ENCODE data around the gene PREX1.
"Not testable (repeated sequence)": the region's sequence is repeated elsewhere in the genome, so short reads cannot be mapped to it uniquely, and the experiment has no call there.

Gene PREX1

GRCh38 chr20:48776306-48776705, 51.5 kb downstream of the PREX1 start:
- Histone ChIP-seq H3K27me3 (ENCODE audit: insufficient read depth, low read length) (no peaks in the 10 kb centered on the region), H3K36me3 (ENCODE audit: insufficient read depth, low read depth, low read length) (no peaks in the 10 kb centered on the region), H3K4me3 (ENCODE audit: low read length) (no peak overlapping the region), H3K9ac (ENCODE audit: low read depth, low read length) (no peak overlapping the region), H3K4me1 (ENCODE audit: insufficient read depth, low read length) (no peaks in the 10 kb centered on the region), H3K27ac (ENCODE audit: low read length) (no peak overlapping the region), H3K9me3 (ENCODE audit: insufficient read depth, low read depth, low read length) (peaks cover 21% of the 10 kb centered on the region)

GRCh38 chr20:48775545-48775944, 52.3 kb downstream of the PREX1 start:
- not testable (repeated sequence) for H3K36me3 ChIP-seq (ENCODE audit: insufficient read depth, low read depth, low read length); H3K4me3 ChIP-seq (ENCODE audit: low read length); H3K9ac ChIP-seq (ENCODE audit: low read depth, low read length); H3K27ac ChIP-seq (ENCODE audit: low read length); H3K4me1 ChIP-seq (ENCODE audit: insufficient read depth, low read length); H3K27me3 ChIP-seq (ENCODE audit: insufficient read depth, low read length)
- H3K9me3 ChIP-seq (ENCODE audit: insufficient read depth, low read depth, low read length) = peaks cover 21% of the 10 kb centered on the region

- H3K36me3 ChIP-seq (ENCODE audit: insufficient read depth, low read depth, low read length) = no peaks in the 10 kb centered on the region
- no peaks in the 10 kb centered on the region for H3K27me3 ChIP-seq (ENCODE audit: insufficient read depth, low read length)
- no peak overlapping the region for H3K27ac ChIP-seq (ENCODE audit: low read length)
- H3K9ac ChIP-seq (ENCODE audit: low read depth, low read length) = no peak overlapping the region
- H3K9me3 ChIP-seq (ENCODE audit: insufficient read depth, low read depth, low read length) = peaks cover 21% of the 10 kb centered on the region
- no peaks in the 10 kb centered on the region; the same call in none of the 2 replicates for H3K4me1 ChIP-seq (ENCODE audit: insufficient read depth, low read length)
- H3K4me3 ChIP-seq (ENCODE audit: low read length) = no peak overlapping the region
Observed at GRCh38 chr20:48774696-48775095, 53.1 kb downstream of the PREX1 start.

GRCh38 chr20:48773837-48774418, 53.9 kb downstream of the PREX1 start:
- Histone ChIP-seq H3K27ac (ENCODE audit: low read length) (no peak overlapping the region), H3K9me3 (ENCODE audit: insufficient read depth, low read depth, low read length) (peaks cover 13% of the 10 kb centered on the region), H3K36me3 (ENCODE audit: insufficient read depth, low read depth, low read length) (no peaks in the 10 kb centered on the region), H3K27me3 (ENCODE audit: insufficient read depth, low read length) (no peaks in the 10 kb centered on the region), H3K4me1 (ENCODE audit: insufficient read depth, low read length) (peaks cover 6% of the 10 kb centered on the region), H3K9ac (ENCODE audit: low read depth, low read length) (no peak overlapping the region), H3K4me3 (ENCODE audit: low read length) (no peak overlapping the region)

- H3K9me3 ChIP-seq (ENCODE audit: insufficient read depth, low read depth, low read length) = peaks cover 13% of the 10 kb centered on the region
- H3K27me3 ChIP-seq (ENCODE audit: insufficient read depth, low read length) = no peaks in the 10 kb centered on the region
- H3K4me1 ChIP-seq (ENCODE audit: insufficient read depth, low read length) = peaks cover 9% of the 10 kb centered on the region
- H3K4me3 ChIP-seq (ENCODE audit: low read length) = no peak overlapping the region
- no peak overlapping the region for H3K9ac ChIP-seq (ENCODE audit: low read depth, low read length)
- H3K27ac ChIP-seq (ENCODE audit: low read length) = no peak overlapping the region
- no peaks in the 10 kb centered on the region for H3K36me3 ChIP-seq (ENCODE audit: insufficient read depth, low read depth, low read length)
Observed at GRCh38 chr20:48772183-48772976, 55.4 kb downstream of the PREX1 start.

GRCh38 chr20:48771542-48771941, 56.3 kb downstream of the PREX1 start:
- H3K9ac ChIP-seq (ENCODE audit: low read depth, low read length) = no peak overlapping the region
- H3K4me1 ChIP-seq (ENCODE audit: insufficient read depth, low read length) = peaks cover 9% of the 10 kb centered on the region

GRCh38 chr20:48770700-48771442, 56.9 kb downstream of the PREX1 start:
- Histone ChIP-seq H3K36me3 (ENCODE audit: insufficient read depth, low read depth, low read length) (no peaks in the 10 kb centered on the region), H3K9me3 (ENCODE audit: insufficient read depth, low read depth, low read length) (peaks cover 13% of the 10 kb centered on the region)

More at GRCh38 chr20:48771542-48771941, 56.3 kb downstream of the PREX1 start:
- Histone ChIP-seq H3K9me3 (ENCODE audit: insufficient read depth, low read depth, low read length) (peaks cover 14% of the 10 kb centered on the region), H3K4me3 (ENCODE audit: low read length) (no peak overlapping the region), H3K27me3 (ENCODE audit: insufficient read depth, low read length) (no peaks in the 10 kb centered on the region), H3K36me3 (ENCODE audit: insufficient read depth, low read depth, low read length) (no peaks in the 10 kb centered on the region), H3K27ac (ENCODE audit: low read length) (no peak overlapping the region)

GRCh38 chr20:48769069-48769983, 58.5 kb downstream of the PREX1 start:
- 0 out of 2 replicates have a peak, but pooled peaks cover 4% of the 10 kb centered on the region for H3K9me3 ChIP-seq (ENCODE audit: insufficient read depth, low read depth, low read length)
- H3K36me3 ChIP-seq (ENCODE audit: insufficient read depth, low read depth, low read length) = no peaks in the 10 kb centered on the region
- no peak overlapping the region for H3K27ac ChIP-seq (ENCODE audit: low read length)
- H3K27me3 ChIP-seq (ENCODE audit: insufficient read depth, low read length) = no peaks in the 10 kb centered on the region
- H3K4me1 ChIP-seq (ENCODE audit: insufficient read depth, low read length) = peaks cover 9% of the 10 kb centered on the region
- H3K4me3 ChIP-seq (ENCODE audit: low read length) = no peak overlapping the region
- H3K9ac ChIP-seq (ENCODE audit: low read depth, low read length) = no peak overlapping the region

More at GRCh38 chr20:48770700-48771442, 56.9 kb downstream of the PREX1 start:
- Histone ChIP-seq H3K27me3 (ENCODE audit: insufficient read depth, low read length) (no peaks in the 10 kb centered on the region), H3K4me3 (ENCODE audit: low read length) (no peak overlapping the region), H3K9ac (ENCODE audit: low read depth, low read length) (no peak overlapping the region), H3K4me1 (ENCODE audit: insufficient read depth, low read length) (peaks cover 9% of the 10 kb centered on the region), H3K27ac (ENCODE audit: low read length) (no peak overlapping the region)

- Histone ChIP-seq H3K4me3 (ENCODE audit: low read length) (no peak overlapping the region), H3K4me1 (ENCODE audit: insufficient read depth, low read length) (peaks cover 9% of the 10 kb centered on the region), H3K27ac (ENCODE audit: low read length) (no peak overlapping the region), H3K36me3 (ENCODE audit: insufficient read depth, low read depth, low read length) (no peaks in the 10 kb centered on the region), H3K27me3 (ENCODE audit: insufficient read depth, low read length) (no peaks in the 10 kb centered on the region), H3K9me3 (ENCODE audit: insufficient read depth, low read depth, low read length) (0 out of 2 replicates have a peak, but pooled peaks cover 4% of the 10 kb centered on the region), H3K9ac (ENCODE audit: low read depth, low read length) (no peak overlapping the region)
Observed at GRCh38 chr20:48766961-48767960, 60.5 kb downstream of the PREX1 start.

- Histone ChIP-seq H3K4me3 (ENCODE audit: low read length) (no peak overlapping the region), H3K9ac (ENCODE audit: low read depth, low read length) (no peak overlapping the region), H3K27me3 (ENCODE audit: insufficient read depth, low read length) (no peaks in the 10 kb centered on the region), H3K4me1 (ENCODE audit: insufficient read depth, low read length) (peaks cover 9% of the 10 kb centered on the region), H3K27ac (ENCODE audit: low read length) (no peak overlapping the region), H3K9me3 (ENCODE audit: insufficient read depth, low read depth, low read length) (0 out of 2 replicates have a peak, but pooled peaks cover 4% of the 10 kb centered on the region), H3K36me3 (ENCODE audit: insufficient read depth, low read depth, low read length) (no peaks in the 10 kb centered on the region)
Observed at GRCh38 chr20:48766205-48766604, 61.6 kb downstream of the PREX1 start.
